ENCODE results near the gene ARPC1A. TPM values are rescaled to one million over a fixed set of nuclear protein-coding genes. Genes with fewer than 3 reads are reported as not detected.

The ARPC1A gene
- total RNA-seq, 4 donors from 2014 or later, result 120 to 183 (median 147) TPM

GRCh38 chr7:99393355-99394187 is 67.9 kb downstream of the ARPC1A start:
- Histone ChIP-seq H3K36me3 (peaks cover 53 to 60% of the 10 kb centered on the region in 2 donors), H3K27ac (peak overlapping the region in 2 of 3 donors; percentile 5 to 61), H3K4me1 (peaks cover 6 to 12% of the 10 kb centered on the region in 2 donors), H3K9me3 (no peaks in the 10 kb centered on the region), H3K4me3 (replicated peaks in 1 of 3) (peak overlapping the region; percentile 4 to 58 (median 54)), H3K27me3 (no peaks in the 10 kb centered on the region)
- TF ChIP-seq POLR2A (IDR thresholded peaks at IDR 0.05) (peak in 1 of 2 donors; percentile 20), CTCF (IDR thresholded peaks at IDR 0.05) (no peak)
- 24 to 37% methylated on average over 22 of the region's 30 CpGs for WGBS, 2 donors
- DNase-seq, result peak; percentile 53 to 71
- intact Hi-C loops (cut with DNase I), result no loop called here

- intact Hi-C loops (cut with DNase I), result no loop called here
- Histone ChIP-seq H3K36me3 (peaks cover 47 to 64% of the 10 kb centered on the region in 2 donors), H3K27ac (no peak overlapping the region), H3K27me3 (no peaks in the 10 kb centered on the region), H3K9me3 (no peaks in the 10 kb centered on the region), H3K4me3 (replicated peaks in 1 of 3) (no peak overlapping the region), H3K4me1 (peaks cover 6 to 12% of the 10 kb centered on the region in 2 donors)
- no peak for DNase-seq
- WGBS, 2 donors, result 92 to 94% methylated on average over 2 to 4 of the region's 4 CpGs
- TF ChIP-seq POLR2A (IDR thresholded peaks at IDR 0.05), result no peak
- no peak for TF ChIP-seq CTCF (IDR thresholded peaks at IDR 0.05)
Observed at GRCh38 chr7:99394188-99394502, 68.4 kb downstream of the ARPC1A start.

- intact Hi-C loops (cut with DNase I), result no loop called here
- 88 to 95% methylated on average over 12 to 13 of the region's 14 CpGs for WGBS, 2 donors
- Histone ChIP-seq H3K27me3 (no peaks in the 10 kb centered on the region), H3K36me3 (peaks cover 43 to 55% of the 10 kb centered on the region in 2 donors), H3K4me1 (peaks cover 6 to 19% of the 10 kb centered on the region in 2 donors), H3K27ac (no peak overlapping the region), H3K9me3 (no peaks in the 10 kb centered on the region), H3K4me3 (replicated peaks in 1 of 3) (no peak overlapping the region)
- no peak for TF ChIP-seq POLR2A (IDR thresholded peaks at IDR 0.05)
- TF ChIP-seq CTCF (IDR thresholded peaks at IDR 0.05), result no peak
- no peak for DNase-seq
Observed at GRCh38 chr7:99395616-99396327, 70.1 kb downstream of the ARPC1A start.

- intact Hi-C loops (cut with DNase I), result no loop called here
- Histone ChIP-seq H3K4me1 (peaks cover 6 to 19% of the 10 kb centered on the region in 2 donors), H3K9me3 (no peaks in the 10 kb centered on the region), H3K27me3 (no peaks in the 10 kb centered on the region), H3K27ac (no peak overlapping the region), H3K4me3 (replicated peaks in 1 of 3) (no peak overlapping the region), H3K36me3 (peaks cover 46 to 52% of the 10 kb centered on the region in 2 donors)
- TF ChIP-seq POLR2A (IDR thresholded peaks at IDR 0.05) (no peak), CTCF (IDR thresholded peaks at IDR 0.05) (no peak)
- 80 to 87% methylated on average over 20 to 21 of the region's 21 CpGs for WGBS, 2 donors
- no peak for DNase-seq
Observed at GRCh38 chr7:99396418-99397296, 71.0 kb downstream of the ARPC1A start.
